Liver (tissue), 3 donors: ENCODE measurements around the gene SCUBE1.
A peak's percentile ranks its signal among the peaks of the same experiment; 100 is the strongest.

Experiments used
- GABPA ChIP-seq, 2 donors: IDR thresholded peaks in 1 of 2; conservative IDR thresholded peaks in 1 of 2; 2 replicates each; pipeline ENCODE4 v1.6.1; 2016; ENCODE audit warnings: antibody characterized with exemption in 2 of 2, mild to moderate bottlenecking in 1 of 2, moderate library complexity in 1 of 2
- HNF4G ChIP-seq: IDR thresholded peaks from 2 replicates; pipeline ENCODE4 v1.6.1; 2016; ENCODE audit warnings: antibody characterized with exemption
- JUND ChIP-seq, 2 donors: IDR thresholded peaks; 2 replicates each; pipeline ENCODE4 v1.6.1; 2016; ENCODE audit warnings: antibody characterized with exemption in 2 of 2
- TAF1 ChIP-seq: conservative IDR thresholded peaks from 2 replicates; pipeline ENCODE4 v1.6.1; 2016; ENCODE audit warnings: antibody characterized with exemption, mild to moderate bottlenecking
- YY1 ChIP-seq: IDR thresholded peaks from 2 replicates; pipeline ENCODE4 v1.6.1; 2016; ENCODE audit warnings: antibody characterized with exemption, mild to moderate bottlenecking
- TF ChIP-seq, protein P1 (sequence below): fragments of 150-350 bp; IDR thresholded peaks from 2 replicates; pipeline ENCODE4 v1.5.1; 2017; ENCODE audit warnings: improper control_type of control experiment, low read depth, low read length; ENCODE audit not compliant: missing input control
- TF ChIP-seq, protein P2 (sequence below): IDR thresholded peaks from 2 replicates; pipeline ENCODE4 v1.6.1; 2016; ENCODE audit warnings: antibody characterized with exemption, mild to moderate bottlenecking
- donor health status: healthy.
- donor health status: healthy.

DNA sequence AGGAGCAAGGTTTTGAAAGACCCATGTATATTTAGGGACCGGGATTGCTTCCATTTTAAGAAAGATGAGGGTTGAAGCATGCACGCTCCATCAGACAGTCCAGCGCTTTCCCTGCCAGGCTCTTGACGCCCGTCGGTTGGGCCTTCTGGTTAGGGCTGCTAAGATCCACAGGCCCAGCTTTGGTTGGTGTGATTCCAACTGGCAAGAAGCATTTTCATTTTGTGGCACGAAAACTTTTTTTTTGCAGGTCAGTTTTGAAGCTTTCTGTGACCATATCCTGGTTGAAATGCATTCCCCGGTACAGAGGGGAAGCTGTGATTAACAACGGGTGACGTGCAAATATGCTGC lies 34.4 kb upstream of the SCUBE1 start:
- TF ChIP-seq JUND (IDR thresholded peaks at IDR 0.05) (no peak), HNF4G (no peak), TAF1 (no peak), GABPA (IDR thresholded peaks at IDR 0.05 in 1 of 2, conservative IDR thresholded peaks at IDR 0.05 in 1 of 2) (no peak), YY1 (peak; percentile 9)
- TF ChIP-seq, protein P1, sequence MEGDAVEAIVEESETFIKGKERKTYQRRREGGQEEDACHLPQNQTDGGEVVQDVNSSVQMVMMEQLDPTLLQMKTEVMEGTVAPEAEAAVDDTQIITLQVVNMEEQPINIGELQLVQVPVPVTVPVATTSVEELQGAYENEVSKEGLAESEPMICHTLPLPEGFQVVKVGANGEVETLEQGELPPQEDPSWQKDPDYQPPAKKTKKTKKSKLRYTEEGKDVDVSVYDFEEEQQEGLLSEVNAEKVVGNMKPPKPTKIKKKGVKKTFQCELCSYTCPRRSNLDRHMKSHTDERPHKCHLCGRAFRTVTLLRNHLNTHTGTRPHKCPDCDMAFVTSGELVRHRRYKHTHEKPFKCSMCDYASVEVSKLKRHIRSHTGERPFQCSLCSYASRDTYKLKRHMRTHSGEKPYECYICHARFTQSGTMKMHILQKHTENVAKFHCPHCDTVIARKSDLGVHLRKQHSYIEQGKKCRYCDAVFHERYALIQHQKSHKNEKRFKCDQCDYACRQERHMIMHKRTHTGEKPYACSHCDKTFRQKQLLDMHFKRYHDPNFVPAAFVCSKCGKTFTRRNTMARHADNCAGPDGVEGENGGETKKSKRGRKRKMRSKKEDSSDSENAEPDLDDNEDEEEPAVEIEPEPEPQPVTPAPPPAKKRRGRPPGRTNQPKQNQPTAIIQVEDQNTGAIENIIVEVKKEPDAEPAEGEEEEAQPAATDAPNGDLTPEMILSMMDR, result no peak
- TF ChIP-seq, protein P2, sequence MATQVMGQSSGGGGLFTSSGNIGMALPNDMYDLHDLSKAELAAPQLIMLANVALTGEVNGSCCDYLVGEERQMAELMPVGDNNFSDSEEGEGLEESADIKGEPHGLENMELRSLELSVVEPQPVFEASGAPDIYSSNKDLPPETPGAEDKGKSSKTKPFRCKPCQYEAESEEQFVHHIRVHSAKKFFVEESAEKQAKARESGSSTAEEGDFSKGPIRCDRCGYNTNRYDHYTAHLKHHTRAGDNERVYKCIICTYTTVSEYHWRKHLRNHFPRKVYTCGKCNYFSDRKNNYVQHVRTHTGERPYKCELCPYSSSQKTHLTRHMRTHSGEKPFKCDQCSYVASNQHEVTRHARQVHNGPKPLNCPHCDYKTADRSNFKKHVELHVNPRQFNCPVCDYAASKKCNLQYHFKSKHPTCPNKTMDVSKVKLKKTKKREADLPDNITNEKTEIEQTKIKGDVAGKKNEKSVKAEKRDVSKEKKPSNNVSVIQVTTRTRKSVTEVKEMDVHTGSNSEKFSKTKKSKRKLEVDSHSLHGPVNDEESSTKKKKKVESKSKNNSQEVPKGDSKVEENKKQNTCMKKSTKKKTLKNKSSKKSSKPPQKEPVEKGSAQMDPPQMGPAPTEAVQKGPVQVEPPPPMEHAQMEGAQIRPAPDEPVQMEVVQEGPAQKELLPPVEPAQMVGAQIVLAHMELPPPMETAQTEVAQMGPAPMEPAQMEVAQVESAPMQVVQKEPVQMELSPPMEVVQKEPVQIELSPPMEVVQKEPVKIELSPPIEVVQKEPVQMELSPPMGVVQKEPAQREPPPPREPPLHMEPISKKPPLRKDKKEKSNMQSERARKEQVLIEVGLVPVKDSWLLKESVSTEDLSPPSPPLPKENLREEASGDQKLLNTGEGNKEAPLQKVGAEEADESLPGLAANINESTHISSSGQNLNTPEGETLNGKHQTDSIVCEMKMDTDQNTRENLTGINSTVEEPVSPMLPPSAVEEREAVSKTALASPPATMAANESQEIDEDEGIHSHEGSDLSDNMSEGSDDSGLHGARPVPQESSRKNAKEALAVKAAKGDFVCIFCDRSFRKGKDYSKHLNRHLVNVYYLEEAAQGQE, result no peak
